ENCODE results near the gene TEX54.
"Not testable (repeated sequence)": the region's sequence is repeated elsewhere in the genome, so short reads cannot be mapped to it uniquely, and the experiment has no call there.

The TEX54 gene

GRCh38 chr11:62830904-62831519, 1.6 kb downstream of the TEX54 start:
- DNase-seq = no peak

DNA sequence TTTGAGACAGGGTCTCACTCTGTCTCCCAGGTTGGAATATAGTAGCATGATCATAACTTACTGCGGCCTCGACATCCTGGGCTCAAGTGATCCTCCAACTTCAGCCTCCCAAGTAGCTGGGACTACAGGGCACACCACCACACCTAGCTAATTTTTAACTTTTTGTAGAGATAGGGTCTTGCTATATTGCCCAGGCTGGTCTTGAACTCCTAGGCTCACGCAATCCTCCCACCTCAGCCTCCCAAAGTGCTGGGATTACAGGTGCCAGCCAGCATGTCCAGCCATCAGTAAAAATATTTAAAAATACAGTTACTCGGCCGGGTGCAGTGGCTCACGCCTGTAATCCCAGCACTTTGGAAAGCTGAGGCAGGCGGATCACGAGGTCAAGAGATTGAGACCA, 4.5 kb downstream of the TEX54 start:
- DNase-seq = not testable (repeated sequence)

- DNase-seq = no peak
Observed at GRCh38 chr11:62823677-62824076, 9.0 kb downstream of the TEX54 start.

DNA sequence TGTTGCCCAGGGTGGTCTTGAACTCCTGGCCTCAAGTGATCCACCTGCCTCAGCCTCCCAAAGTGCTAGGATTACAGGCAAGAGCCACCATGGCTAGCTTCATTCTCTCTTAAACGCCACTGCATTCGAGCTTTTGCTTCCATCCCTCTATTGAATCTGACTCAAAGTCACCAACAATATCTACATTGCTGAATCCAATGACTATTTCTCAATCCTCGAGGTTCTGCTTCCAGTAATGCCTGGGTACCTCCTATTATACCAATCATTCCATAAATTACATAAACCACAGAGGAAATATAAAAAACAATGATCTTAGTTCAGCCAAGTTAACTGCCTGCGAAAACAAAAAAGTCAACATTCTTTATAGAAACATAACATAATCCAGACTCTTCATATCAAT, 15.5 kb downstream of the TEX54 start:
- no peak for DNase-seq

GRCh38 chr11:62816557-62816956, 16.1 kb downstream of the TEX54 start:
- DNase-seq = no peak

- DNase-seq = no peak
Observed at GRCh38 chr11:62811659-62812058, 21.0 kb downstream of the TEX54 start.

DNA sequence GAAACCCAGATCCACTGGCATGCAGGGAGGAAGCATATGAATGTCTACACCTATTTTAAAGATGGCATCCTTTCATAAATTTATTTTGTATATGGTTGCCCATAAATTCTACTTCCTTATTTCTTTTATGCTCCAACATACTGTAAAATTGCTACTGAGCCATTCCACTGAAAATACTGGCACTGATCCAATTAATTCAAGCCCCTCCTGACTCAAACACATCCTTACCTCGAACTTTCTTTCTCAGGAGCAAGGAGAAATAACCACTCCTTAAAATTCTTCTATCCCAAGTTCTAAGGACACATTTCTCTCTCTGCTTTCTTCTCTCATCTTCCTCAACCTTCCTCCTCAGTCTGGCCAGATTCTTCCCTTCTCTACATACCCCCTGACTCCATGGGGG, 21.9 kb downstream of the TEX54 start:
- no peak for DNase-seq

- DNase-seq = no peak
Observed at GRCh38 chr11:62806611-62807121, 26.0 kb downstream of the TEX54 start.

DNA sequence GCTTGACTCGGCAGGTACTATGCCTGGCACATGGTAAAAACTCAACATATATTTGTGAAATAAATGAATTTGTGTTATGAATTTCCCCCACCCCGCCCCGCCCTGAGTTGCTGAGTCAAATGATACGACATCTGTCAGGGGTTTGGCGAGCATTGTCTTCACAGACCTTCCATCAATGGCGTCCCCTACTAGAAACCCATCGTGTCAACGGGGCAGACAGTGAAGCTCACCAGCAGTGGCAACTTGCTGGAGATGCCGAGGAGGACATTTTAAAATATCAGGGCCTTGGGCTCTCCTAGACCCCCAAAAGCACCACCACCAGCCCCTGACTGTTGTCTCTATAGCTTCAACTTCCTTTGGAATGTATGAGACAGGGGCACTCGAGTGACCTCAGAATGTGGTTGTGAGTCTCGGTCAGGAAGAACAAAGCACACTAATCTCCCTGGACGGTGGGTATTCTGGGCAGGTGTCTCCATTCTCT, 26.6 kb downstream of the TEX54 start:
- DNase-seq = no peak

DNA sequence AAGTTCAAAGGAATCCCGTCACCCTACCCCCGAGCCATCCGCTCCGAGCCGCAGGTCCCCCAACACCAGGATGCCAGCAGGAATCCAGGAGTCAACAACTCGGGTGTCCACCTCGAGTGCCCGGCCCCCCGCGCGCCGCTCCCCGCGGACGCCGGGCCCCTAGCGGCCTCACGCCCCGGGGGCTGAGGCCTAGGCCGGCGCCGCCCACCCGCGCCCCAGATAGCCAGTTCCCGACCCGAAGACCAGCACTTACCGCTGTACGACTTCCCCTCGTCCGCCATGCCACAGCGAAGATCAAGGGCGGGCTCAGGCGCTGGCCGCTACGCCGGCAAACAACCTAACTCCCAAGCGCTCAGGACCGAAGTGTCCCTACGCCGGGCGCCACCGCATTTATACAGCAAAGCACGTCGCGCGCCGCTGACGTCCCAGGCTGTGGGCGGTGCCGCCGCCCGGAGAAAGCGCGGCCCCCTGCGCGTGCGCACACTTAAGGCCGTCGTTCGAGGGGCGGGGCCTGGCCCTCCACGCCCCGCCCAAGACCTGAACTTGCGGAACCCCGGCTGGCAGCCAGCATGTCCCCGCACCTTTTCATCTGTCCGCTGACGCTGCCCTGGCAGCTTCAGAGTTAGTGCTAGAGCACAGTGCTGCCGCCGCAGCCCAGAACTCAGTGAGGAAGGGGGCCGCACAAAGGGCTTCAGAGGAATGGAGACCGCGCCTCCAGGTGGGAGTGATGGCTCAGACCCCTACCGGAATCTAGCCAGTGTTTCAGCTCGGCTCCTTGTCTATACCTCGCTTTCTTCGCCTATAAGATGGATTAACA, 27.4 kb downstream of the TEX54 start, which contains the start of gene NXF1:
Gene NXF1 (minus strand): TSS at position 365 of the 817 bp plus-strand sequence. CDS start 84 bp downstream, at position 281.
- DNase-seq = peak; percentile 96

- no peak for DNase-seq
Observed at GRCh38 chr11:62804310-62805075, 28.1 kb downstream of the TEX54 start.

DNA sequence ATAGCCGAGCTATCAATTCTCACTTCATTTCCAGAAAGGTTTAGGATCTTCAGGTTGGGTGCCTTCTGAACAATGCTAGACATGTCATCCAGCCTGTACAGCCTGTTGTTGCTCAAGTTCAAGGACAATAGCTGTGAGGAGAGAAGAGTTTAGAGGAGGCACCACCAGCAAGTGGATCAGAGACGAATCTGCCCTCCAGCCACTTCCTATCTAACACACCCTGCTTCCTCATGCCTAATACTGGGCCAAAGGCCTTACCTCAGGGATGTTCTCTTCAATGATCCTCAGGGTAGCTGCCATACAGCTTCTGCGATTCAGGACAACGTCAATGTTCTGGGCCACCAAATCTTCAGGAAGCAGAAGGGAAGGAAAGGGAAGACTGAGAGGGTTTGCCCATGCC, 31.6 kb downstream of the TEX54 start:
- DNase-seq = no peak

GRCh38 chr11:62799486-62799885, 33.2 kb downstream of the TEX54 start:
- DNase-seq = no peak

- DNase-seq = no peak
Observed at GRCh38 chr11:62796281-62796680, 36.4 kb downstream of the TEX54 start.

DNA sequence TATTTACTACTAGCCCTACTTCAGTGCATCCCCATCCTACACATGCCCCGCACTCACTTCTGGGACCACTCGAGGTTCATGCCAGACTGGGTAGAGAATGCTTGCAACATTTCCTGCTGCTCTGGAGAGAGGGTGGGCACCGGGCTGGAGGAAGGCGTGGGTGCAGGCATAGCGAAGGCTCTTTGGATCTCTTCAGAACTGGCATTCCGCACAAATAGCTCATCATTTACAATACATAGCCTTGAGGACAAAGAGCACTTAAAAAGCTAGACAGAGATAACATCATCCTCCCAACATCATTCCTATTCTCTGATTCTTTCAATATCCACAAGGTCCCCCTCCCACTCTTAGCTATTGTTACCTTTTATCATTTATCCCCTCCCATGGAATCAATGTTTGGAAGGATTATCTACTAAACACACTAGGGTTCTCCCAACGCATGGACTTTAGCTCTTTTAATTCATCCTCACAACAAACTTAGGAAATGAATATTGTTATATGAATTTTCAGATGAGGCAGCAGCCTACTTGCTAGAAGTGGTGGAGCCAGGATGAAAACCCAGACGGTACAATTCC, 38.4 kb downstream of the TEX54 start:
- no peak for DNase-seq

- no peak for DNase-seq
Observed at GRCh38 chr11:62792202-62792575, 40.5 kb downstream of the TEX54 start.

GRCh38 chr11:62791501-62792201, 41.0 kb downstream of the TEX54 start, which contains the start of gene TMEM223:
Gene TMEM223, minus strand, starts transcription at chr11:62792006. Its CDS starts 12 bp downstream, at chr11:62791994.
- peak; percentile 87 for DNase-seq

GRCh38 chr11:62789576-62789975, 43.1 kb downstream of the TEX54 start:
- no peak for DNase-seq

- DNase-seq = no peak
Observed at GRCh38 chr11:62788991-62789390, 43.6 kb downstream of the TEX54 start.

GRCh38 chr11:62787005-62787759, 45.5 kb downstream of the TEX54 start, which contains the start of gene TMEM179B:
Gene TMEM179B, plus strand, starts transcription at chr11:62787402. Its CDS starts 30 bp downstream, at chr11:62787432.
- DNase-seq = peak; percentile 95

Measured in central memory CD4-positive, alpha-beta T cell (primary cell).